BJ (cell line): ENCODE measurements around the gene SMAP2. TPM values are rescaled to one million over a fixed set of nuclear protein-coding genes. Genes with fewer than 3 reads are reported as not detected.

Experiments used
- CTCF ChIA-PET: fragments of 350-600 bp; formaldehyde crosslinking; extraction: SDS; loops from one replicate; lab custom pipeline; 2021; ENCODE audit warnings: antibody characterized with exemption, inconsistent platforms; lab: Yijun Ruan, JAX
- POLR2A ChIA-PET: fragments of 300-600 bp; sonication (Branson Sonifier 250); formaldehyde crosslinking; extraction: SDS; loops from one replicate; lab custom pipeline; 2021; ENCODE audit warnings: antibody characterized with exemption; lab: Charles Lee
- DNase-seq: peaks from one replicate; pipeline ENCODE4 v3.0.0-alpha.2; 2011; ENCODE audit warnings: low read depth
- H3K27me3 ChIP-seq: 2 replicates; pipeline ENCODE4 v1.6.0; 2011; ENCODE audit warnings: low read length; ENCODE audit not compliant: control insufficient read depth, insufficient read depth
- H3K36me3 ChIP-seq: 2 replicates; pipeline ENCODE4 v1.5.1; 2011; ENCODE audit warnings: low read length; ENCODE audit not compliant: control insufficient read depth, insufficient read depth
- H3K4me3 ChIP-seq: 2 replicates; pipeline ENCODE4 v1.5.1; 2011; ENCODE audit warnings: low read depth, mild to moderate bottlenecking, control low read depth, low read length
- polyA plus RNA-seq: library from polyadenylated mRNA; depleted of rRNA; stranded (reverse); fragments of >200 nt; gene quantifications from 2 replicates; pipeline ENCODE4 v1.2.3, GENCODE V29; 2011
- TF ChIP-seq, protein P1 (sequence below): IDR thresholded peaks from 2 replicates; pipeline ENCODE4 v1.5.1; 2011; ENCODE audit warnings: low read depth, mild to moderate bottlenecking, control low read depth, inconsistent platforms, low read length, moderate library complexity; ENCODE audit not compliant: insufficient read depth

Gene SMAP2
- polyA plus RNA-seq, 1 experiment: 10.2 TPM

DNA sequence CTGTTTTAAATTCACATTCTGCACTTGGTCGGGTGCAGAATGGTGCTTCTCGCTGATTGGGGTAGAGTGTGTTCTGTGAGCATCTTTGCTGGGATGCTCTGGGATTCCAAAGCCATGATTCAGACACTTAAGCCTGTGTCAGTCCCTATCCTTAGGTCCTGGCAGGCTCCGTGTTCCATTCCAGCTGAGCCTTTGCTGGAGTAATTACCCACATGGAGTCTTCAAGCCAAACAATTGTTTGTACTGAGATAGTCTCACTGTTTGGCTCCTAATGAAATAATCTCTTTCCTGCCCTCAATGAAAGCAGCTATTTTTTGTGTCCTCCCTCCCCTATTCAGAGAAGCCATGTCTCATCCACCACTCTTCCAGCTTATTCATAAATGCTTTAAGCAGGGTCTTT, 18.7 kb downstream of the SMAP2 start:
- ChIA-PET CTCF (interaction anchor here (1.2 to 3.7 kb wide), 3 partner anchors 8 to 239 kb away, joined by 3 to 18 read pairs (median 10); no protein-coding TSS in a partner anchor), POLR2A (no interaction called here)
- H3K4me3 ChIP-seq: no peak overlapping the region
- no peaks in the 10 kb centered on the region for H3K36me3 ChIP-seq
- TF ChIP-seq, protein P1, sequence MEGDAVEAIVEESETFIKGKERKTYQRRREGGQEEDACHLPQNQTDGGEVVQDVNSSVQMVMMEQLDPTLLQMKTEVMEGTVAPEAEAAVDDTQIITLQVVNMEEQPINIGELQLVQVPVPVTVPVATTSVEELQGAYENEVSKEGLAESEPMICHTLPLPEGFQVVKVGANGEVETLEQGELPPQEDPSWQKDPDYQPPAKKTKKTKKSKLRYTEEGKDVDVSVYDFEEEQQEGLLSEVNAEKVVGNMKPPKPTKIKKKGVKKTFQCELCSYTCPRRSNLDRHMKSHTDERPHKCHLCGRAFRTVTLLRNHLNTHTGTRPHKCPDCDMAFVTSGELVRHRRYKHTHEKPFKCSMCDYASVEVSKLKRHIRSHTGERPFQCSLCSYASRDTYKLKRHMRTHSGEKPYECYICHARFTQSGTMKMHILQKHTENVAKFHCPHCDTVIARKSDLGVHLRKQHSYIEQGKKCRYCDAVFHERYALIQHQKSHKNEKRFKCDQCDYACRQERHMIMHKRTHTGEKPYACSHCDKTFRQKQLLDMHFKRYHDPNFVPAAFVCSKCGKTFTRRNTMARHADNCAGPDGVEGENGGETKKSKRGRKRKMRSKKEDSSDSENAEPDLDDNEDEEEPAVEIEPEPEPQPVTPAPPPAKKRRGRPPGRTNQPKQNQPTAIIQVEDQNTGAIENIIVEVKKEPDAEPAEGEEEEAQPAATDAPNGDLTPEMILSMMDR: no peak
- no peaks in the 10 kb centered on the region for H3K27me3 ChIP-seq
- no peak for DNase-seq

DNA sequence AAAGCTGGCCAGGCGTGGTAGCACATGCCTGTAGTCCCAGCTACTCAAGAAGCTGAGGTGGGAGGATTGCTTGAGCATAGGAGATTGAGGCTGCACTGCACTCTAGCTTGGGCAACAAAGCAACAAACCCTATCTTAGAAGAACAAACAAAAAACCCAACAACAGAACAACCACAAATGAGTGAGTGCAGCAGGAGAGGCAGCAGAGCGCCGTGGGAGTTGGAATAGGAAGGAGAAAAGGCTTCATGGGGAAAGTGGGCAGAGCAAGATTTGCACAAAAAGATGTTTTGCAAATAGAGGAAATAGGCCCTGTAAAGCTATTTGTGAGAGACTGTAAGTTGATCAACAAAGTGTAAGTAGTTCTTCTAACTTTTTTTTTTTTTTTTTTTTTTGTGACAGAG, 19.6 kb downstream of the SMAP2 start:
- ChIA-PET CTCF (interaction anchor here (1.0 to 3.7 kb wide), 3 partner anchors 12 to 240 kb away, joined by 3 to 18 read pairs (median 10); no protein-coding TSS in a partner anchor), POLR2A (no interaction called here)
- TF ChIP-seq, protein P1: no peak
- Histone ChIP-seq H3K36me3 (no peaks in the 10 kb centered on the region), H3K4me3 (no peak overlapping the region), H3K27me3 (no peaks in the 10 kb centered on the region)
- no peak for DNase-seq

DNA sequence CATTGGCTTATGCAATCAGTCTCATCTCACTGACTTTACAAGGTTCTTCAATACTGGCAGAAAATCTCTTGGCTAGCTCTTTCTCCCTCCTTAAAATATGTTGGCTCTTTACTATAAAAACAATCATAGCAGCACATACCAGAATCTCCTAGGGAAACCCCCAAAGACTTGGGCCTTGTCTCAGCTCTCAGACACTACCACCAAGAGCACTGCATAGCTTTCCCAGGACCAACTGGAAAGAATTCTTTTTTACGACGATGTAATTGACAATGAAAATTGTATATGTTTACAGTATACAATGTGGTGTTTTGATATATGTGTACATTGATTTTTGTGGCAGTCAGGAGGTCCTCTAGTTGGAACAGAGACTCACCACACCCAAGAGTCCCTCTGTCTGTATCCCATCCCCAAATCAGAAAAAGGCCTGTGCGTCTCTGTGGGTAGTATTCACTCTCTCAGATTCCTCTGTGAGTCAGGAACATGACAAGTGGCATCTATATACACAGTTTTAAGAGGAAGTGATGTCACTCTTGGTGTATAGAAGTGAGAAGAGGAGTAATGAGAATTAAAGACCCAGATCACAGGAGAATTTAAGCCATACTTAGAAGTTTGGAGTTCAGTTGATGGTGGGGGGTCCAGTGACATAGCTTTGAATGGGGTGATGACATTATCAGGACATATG, 21.1 kb downstream of the SMAP2 start:
- ChIA-PET POLR2A (no interaction called here), CTCF (interaction anchor here (1.1 to 1.9 kb wide), 3 partner anchors 10 to 251 kb away, joined by 4 read pairs; no protein-coding TSS in a partner anchor)
- H3K36me3 ChIP-seq: no peaks in the 10 kb centered on the region
- H3K4me3 ChIP-seq: no peak overlapping the region
- H3K27me3 ChIP-seq: no peaks in the 10 kb centered on the region
- TF ChIP-seq, protein P1: no peak
- no peak for DNase-seq

DNA sequence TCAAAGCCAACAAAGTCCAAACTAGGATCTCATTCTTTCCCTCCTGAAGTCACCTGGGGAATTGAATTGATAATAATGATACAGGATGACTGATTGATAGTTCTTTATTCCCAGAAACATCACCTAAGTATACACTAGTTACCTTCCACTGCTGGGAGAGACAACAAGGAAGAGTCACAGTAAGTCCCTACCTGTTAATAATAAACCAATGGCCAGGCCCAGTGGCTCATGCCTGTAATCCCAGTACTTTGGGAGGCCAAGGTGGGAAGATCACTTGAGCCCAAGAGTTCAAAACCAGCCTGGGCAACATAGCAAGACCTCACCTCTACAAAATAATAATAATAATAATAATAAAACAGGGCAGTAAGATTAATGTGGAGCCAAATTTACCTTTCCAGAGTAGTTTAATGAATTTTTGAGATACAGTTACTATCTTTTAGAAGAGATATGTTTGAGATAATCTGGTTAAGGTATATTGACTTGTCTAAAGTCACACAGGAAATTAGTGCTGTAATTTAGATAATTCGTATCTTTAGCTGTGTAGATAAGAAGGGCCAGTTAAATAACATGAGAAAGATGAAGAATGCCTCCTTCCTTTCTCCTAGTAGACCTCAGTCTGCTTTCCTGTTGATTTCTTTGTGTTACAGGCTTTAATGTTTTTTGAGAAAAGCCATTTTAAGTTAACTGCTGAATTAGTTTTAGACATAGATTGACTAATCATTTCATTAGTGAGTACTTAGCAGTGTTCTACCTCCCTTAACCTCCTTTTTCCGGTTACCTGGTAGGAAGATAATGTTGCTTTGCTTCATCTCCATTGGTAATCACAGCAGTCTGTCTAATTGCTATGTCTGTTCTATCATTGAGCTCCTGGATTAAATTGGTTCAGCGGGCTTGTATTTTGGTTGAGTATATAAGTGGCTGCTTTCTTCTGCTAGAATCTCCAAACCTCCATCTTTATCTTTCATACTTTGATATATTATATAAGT, 22.0 kb downstream of the SMAP2 start:
- Histone ChIP-seq H3K36me3 (no peaks in the 10 kb centered on the region), H3K27me3 (no peaks in the 10 kb centered on the region), H3K4me3 (no peak overlapping the region)
- ChIA-PET CTCF (interaction anchor here (1.1 to 1.9 kb wide), 3 partner anchors 9 to 252 kb away, joined by 4 read pairs; no protein-coding TSS in a partner anchor), POLR2A (no interaction called here)
- DNase-seq: no peak
- TF ChIP-seq, protein P1: no peak

DNA sequence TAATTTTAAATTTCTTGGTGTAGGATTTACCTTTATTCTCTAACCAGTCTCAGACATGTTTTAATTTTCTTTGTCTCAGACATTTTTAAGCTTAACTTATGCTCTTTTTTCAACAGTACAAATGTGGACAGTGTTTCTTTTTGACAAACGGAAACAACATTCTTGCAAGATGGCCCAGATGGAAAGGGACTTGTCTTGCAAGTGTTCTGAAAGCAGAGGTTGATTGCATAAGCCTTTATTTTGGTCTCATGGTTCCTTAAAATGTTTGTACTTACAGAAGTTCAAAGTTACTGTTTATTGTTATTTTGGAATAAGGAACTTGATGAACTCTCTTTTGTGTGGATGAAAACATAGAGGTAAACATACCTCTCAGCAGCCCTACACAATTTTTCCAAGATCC, 22.9 kb downstream of the SMAP2 start:
- ChIA-PET POLR2A (no interaction called here), CTCF (no interaction called here)
- Histone ChIP-seq H3K36me3 (no peaks in the 10 kb centered on the region), H3K4me3 (no peak overlapping the region), H3K27me3 (no peaks in the 10 kb centered on the region)
- TF ChIP-seq, protein P1: no peak
- DNase-seq: no peak
